NCI-H774 (cell line): Measurements from ENCODE around the gene ADGRF1.
A peak's percentile ranks its signal among the peaks of the same experiment; 100 is the strongest.
"Not testable (repeated sequence)": the region's sequence is repeated elsewhere in the genome, so short reads cannot be mapped to it uniquely, and the experiment has no call there.

ENCODE experiments used
- DNase-seq: peaks from one replicate; lab custom pipeline; 2025; lab: John Stamatoyannopoulos, UW

The ADGRF1 gene

GRCh38 chr6:47022191-47022590 is 19.9 kb downstream of the ADGRF1 start:
- DNase-seq: no peak

DNA sequence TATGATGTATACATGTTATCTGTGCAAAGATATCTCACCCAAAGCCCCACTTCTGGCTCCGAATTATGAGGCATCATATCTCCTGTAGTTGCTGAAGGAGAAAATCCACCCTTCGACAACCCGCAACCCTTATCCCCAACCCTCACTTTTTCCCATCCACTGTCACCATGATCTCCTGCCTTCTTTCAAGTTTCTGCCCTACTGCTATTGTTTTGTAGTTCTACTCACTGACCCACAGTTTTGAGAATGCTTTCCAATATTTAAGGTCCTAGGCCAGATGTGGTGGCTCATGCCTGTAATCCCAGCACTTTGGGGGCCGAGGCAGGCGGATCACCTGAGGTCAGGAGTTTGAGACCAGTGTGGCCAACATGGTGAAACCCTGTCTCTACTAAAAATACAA is 22.2 kb downstream of the ADGRF1 start:
- no peak for DNase-seq

- DNase-seq: no peak
Measured at GRCh38 chr6:47016909-47017308, 25.2 kb downstream of the ADGRF1 start.

DNA sequence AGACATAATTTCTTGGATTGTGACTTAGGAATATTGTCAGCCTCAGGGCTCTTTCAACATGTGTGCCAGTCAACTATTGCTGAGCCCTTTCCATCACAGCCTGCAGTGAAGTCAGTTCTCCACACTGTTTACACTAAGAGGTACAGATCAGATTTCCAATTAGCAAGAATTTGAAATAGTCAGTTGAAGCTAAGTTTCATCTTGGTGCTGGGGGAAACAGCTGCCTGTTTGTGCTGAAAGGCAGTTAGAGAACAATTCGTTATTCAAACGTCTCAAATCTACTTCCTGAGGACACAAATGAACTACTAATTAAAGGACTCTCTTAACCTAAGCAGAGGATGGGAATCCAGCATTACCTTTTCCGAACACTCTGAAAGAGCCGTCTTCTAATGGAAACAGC is 25.9 kb downstream of the ADGRF1 start:
- peak; percentile 41 for DNase-seq

- no peak for DNase-seq
Measured at GRCh38 chr6:47014401-47014800, 27.7 kb downstream of the ADGRF1 start.

DNA sequence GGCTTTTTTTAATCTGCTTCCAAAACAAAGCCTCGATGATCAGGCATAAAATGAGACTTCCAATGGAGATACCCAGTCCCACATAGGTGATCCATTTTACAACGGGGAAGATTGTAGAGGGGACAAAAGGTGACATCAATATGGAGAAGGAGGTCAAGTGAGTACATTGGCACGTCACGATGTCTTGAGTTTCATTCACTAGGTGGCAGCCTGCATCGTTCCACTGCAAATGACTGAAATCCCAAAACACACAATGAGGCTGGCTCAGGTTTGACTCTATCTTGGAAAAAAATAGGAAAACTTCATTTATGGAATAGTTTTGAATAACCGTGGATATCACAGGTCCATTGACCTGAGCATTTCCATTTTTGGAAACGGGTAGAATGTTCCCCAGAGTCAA is 32.5 kb downstream of the ADGRF1 start:
- DNase-seq: no peak

DNA sequence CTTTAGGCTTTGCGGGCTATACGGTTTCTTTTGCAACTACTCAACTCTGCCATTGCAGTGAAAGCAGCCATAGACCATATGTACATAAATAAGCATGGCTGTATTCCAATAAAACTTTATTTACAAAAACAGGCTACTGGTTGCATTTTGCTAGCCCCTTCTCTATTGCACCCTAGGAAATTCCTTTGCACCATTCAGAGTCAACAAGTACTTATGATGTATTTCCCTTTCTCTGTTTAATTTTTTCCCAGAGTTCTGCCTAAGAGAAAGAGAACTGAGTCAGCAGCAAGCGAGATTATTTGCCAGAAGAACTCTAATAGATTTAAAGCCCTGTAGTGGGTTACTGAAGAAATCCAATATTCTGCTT is 33.8 kb downstream of the ADGRF1 start:
- no peak for DNase-seq

- DNase-seq: no peak
Measured at GRCh38 chr6:47007657-47008396, 34.3 kb downstream of the ADGRF1 start.

DNA sequence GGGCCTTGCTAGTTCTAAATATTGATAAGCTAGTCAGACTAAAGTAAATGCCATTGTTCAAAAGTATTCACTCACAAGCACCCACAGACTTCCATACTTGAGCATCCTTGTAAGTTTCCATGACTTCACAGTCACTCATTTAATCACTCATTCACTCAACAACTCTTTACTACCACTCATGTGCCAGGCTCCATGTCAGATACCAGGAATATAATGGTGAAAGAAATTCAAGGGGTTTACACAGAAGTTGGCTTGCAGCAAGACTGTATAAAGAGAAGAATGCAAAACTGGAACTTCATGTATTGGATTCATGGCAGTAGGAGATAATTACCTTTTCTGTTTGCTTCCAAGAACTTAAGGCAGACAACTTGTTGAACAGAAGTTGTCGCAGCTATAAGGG is 36.6 kb downstream of the ADGRF1 start:
- no peak for DNase-seq

GRCh38 chr6:47004463-47004862 is 37.7 kb downstream of the ADGRF1 start:
- no peak for DNase-seq

DNA sequence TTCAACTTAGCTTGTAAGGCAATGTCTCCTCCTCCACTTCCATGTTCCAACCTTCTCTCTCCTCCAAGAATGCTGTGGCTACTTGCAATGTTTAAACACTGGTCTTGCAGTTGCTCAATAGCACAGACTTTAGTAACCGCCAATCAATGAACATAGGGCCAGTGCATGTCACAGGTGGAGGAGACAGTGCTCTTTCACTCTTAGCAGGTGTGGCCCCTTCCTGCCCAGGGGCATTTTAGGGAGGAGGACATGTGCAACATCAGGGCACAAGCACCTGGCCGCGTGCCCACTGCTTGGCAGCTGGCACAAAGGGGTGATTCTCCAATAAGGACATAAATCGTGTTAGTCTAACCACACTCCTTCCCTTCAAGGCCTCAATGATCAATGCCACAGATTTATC is 41.3 kb downstream of the ADGRF1 start:
- DNase-seq: no peak

DNA sequence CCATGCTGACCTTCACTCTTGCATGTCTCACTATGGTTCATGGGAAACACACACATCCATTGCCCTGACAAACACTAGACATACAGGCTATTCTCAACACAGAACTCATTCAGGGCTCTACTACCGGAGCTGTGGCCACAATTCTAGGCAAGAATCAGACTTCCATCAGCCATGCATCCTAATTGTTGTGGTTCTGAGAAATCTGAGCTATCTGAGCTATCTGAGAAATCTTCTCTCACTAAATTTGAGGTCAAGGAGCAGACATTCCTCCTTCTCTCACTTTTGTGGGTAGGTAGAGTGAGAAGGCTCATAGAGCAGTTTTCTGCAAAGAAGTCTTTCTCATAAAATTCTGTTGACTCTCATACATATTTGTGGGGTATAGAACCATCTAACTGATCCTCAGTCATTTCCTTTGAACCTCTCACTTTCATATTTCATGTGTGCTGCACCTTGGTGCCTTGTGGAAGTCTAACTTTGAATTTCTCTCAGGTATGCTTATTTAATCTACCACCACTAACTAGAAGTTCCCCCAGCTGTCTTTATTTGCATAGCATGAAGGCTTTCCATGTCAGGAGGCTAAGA is 43.6 kb downstream of the ADGRF1 start:
- DNase-seq: no peak

DNA sequence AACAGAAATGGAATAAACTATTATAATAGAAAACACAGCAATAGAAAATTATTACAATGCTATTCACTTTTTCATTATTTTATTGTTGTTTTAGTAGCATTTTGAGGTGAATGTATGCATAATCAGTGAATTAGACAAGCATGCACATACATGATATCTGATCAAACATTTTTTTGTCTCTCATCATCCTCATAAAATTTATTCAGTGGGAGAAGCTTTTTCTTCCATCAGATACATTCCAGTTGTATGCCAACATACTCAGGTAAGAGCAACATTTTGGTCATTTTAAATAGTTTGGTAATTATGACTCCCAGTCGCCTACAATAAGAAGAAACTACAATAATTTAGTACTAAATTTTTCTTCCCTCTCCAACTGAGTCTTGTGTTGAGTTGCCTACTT is 44.5 kb downstream of the ADGRF1 start:
- DNase-seq: no peak

GRCh38 chr6:46996860-46997641 is 45.1 kb downstream of the ADGRF1 start:
- no peak for DNase-seq

- no peak for DNase-seq
Measured at GRCh38 chr6:46994933-46995332, 47.2 kb downstream of the ADGRF1 start.

DNA sequence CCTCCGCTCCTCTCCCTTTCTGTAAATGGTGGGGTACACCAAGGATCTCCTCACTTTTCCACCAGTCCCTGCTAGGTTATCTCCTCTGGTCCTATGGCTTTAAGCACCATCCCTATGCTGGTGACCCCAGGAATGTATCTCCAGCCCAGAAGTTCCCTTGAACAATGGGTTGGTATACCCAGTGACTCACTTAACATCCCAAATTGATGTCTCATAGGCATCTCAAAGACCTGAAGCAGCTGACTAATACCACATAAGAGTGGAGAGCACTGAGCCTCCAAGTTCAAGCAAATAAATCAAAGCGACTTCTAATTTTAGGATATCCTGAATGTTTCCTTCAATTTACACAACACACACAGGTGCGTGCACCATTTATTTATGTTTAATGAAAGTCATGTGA is 48.3 kb downstream of the ADGRF1 start:
- no peak for DNase-seq

- not testable (repeated sequence) for DNase-seq
Measured at GRCh38 chr6:46992391-46992790, 49.7 kb downstream of the ADGRF1 start.

DNA sequence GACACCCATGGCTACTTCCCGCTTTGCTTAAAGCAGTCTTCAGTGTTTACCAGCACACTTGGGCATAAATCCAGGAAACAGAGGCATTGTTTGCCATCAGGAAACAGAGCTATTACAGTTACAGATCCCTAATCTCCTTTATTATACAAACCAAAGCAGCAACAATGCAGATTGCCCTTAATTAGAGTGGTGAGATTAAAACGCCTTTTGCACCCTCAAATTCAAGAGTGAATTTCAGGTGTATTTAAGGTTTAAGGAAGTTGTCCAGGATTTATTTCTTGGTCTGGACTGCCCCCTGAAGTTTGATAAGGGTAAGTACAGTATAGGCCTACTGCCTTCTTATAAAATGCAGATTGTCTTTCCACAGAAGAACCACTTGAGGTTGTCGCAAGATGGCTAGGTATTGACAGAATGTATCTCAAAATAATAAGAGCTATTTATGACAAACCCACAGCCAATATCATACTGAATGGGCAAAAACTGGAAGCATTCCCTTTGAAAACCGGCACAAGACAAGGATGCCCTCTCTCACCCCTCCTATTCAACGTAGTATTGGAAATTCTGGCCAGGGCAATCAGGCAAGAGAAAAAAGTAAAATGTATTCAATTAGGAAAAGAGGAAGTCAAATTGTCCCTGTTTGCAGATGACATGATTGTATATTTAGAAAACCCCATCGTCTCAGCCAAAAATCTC is 51.2 kb downstream of the ADGRF1 start:
- DNase-seq: peak; percentile 58

DNA sequence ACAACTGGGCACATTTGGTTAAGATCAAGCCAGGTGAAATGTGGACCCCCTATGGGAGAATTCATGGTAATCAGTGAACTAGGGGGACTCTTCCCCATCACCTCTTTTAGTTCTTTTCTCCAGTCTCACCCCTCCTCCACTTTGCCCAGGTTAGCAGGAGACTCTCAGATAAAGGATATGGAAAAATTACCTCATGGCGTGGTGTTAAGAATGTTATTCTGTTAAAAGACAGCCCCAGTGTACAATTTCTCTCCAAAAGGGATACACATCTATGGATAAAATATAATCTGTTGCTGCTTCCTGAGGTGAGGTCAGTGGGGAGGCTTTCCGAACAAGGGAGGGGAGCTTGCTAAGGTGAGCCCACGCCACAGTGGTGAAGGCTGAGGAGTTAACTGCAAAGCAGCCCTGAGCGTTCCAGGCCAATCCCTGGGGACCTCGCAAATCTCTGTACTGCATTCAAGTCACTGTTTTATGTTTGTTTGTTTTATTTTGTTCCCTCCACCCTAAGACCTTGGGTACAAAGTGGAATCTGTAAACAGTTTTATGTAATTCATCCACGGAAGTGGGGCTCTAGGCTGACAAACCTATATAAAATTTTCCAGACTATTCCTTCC is 52.0 kb downstream of the ADGRF1 start:
- DNase-seq: no peak

GRCh38 chr6:46989398-46989797 is 52.7 kb downstream of the ADGRF1 start:
- DNase-seq: no peak

GRCh38 chr6:46985943-46986342 is 56.2 kb downstream of the ADGRF1 start:
- DNase-seq: no peak

DNA sequence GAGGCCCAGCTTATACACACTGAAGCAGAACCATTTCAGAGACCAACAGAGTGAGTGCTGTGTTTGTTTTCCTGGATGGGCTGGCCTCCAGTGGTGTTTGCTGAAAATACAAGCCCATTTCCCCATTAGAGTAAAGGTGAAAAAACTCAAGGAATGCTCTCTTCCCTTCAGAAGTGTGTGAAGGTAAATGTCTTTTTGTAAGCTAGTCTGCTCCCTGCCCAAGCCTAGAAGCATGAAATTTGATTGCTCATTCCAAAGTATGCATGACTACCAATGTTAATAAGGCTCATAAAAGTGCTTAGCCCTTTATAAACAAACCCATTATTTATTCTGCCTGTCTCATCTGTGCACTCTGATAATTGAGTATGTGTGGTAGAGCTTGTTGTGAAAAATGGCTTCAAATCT is 59.1 kb downstream of the ADGRF1 start:
- DNase-seq: peak; percentile 69
